Memory B cell (primary cell): ENCODE results near the gene PTPN1.
A peak's percentile ranks its signal among the peaks of the same experiment; 100 is the strongest.

ENCODE experiments used
- ATAC-seq: fragments of 150-1000 bp; cut with Tn5 transposase; 2 replicates; pipeline ENCODE4 v1.10.0; 2021; ENCODE audit warnings: low read depth, mild to moderate bottlenecking, moderate library complexity
- DNase-seq, 2 donors: peaks; one replicate each; pipeline ENCODE4 v3.0.0; 2022; ENCODE audit warnings: low spot score in 2 of 2
- H3K27ac Mint-ChIP-seq: one replicate; pipeline ENCODE4 v1.8.0; 2022; ENCODE audit warnings: mild to moderate bottlenecking, moderate library complexity, mixed read lengths
- H3K27me3 Mint-ChIP-seq: one replicate; pipeline ENCODE4 v1.8.0; 2022; ENCODE audit warnings: mixed read lengths
- H3K36me3 Mint-ChIP-seq: one replicate; pipeline ENCODE4 v1.8.0; 2022; ENCODE audit warnings: mild to moderate bottlenecking, mixed read lengths
- H3K4me1 Mint-ChIP-seq: one replicate; pipeline ENCODE4 v1.8.0; 2022; ENCODE audit warnings: mixed read lengths
- H3K4me3 Mint-ChIP-seq: one replicate; pipeline ENCODE4 v1.8.0; 2022; ENCODE audit warnings: mild to moderate bottlenecking, moderate library complexity, mixed read lengths
- H3K9me3 Mint-ChIP-seq: one replicate; pipeline ENCODE4 v1.8.0; 2022; ENCODE audit warnings: mixed read lengths

The PTPN1 gene

GRCh38 chr20:50514035-50514337 lies 3.8 kb downstream of the PTPN1 start:
- peaks cover 15% of the 10 kb centered on the region for H3K36me3 Mint-ChIP-seq
- H3K4me1 Mint-ChIP-seq = peaks cover 58% of the 10 kb centered on the region
- peak overlapping the region; percentile 99 for H3K4me3 Mint-ChIP-seq

GRCh38 chr20:50514750-50515149 lies 4.6 kb downstream of the PTPN1 start:
- no peak for ATAC-seq

More at GRCh38 chr20:50514035-50514337, 3.8 kb downstream of the PTPN1 start:
- H3K27me3 Mint-ChIP-seq = no peaks in the 10 kb centered on the region
- no peak for DNase-seq
- no peak for ATAC-seq
- peak overlapping the region; percentile 99 for H3K27ac Mint-ChIP-seq
- H3K9me3 Mint-ChIP-seq = no peaks in the 10 kb centered on the region

GRCh38 chr20:50515471-50516106 lies 5.4 kb downstream of the PTPN1 start:
- H3K36me3 Mint-ChIP-seq = peaks cover 15% of the 10 kb centered on the region
- peak overlapping the region; percentile 67 for H3K4me3 Mint-ChIP-seq
- no peak for DNase-seq
- peak overlapping the region; percentile 99 for H3K27ac Mint-ChIP-seq
- ATAC-seq = no peak
- peaks cover 69% of the 10 kb centered on the region for H3K4me1 Mint-ChIP-seq
- H3K27me3 Mint-ChIP-seq = no peaks in the 10 kb centered on the region
- H3K9me3 Mint-ChIP-seq = no peaks in the 10 kb centered on the region

More at GRCh38 chr20:50514750-50515149, 4.6 kb downstream of the PTPN1 start:
- peaks cover 17% of the 10 kb centered on the region for H3K36me3 Mint-ChIP-seq
- H3K4me3 Mint-ChIP-seq = peak overlapping the region; percentile 99
- no peaks in the 10 kb centered on the region for H3K27me3 Mint-ChIP-seq
- H3K27ac Mint-ChIP-seq = peak overlapping the region; percentile 99
- H3K4me1 Mint-ChIP-seq = peaks cover 65% of the 10 kb centered on the region
- DNase-seq = no peak
- no peaks in the 10 kb centered on the region for H3K9me3 Mint-ChIP-seq

DNA sequence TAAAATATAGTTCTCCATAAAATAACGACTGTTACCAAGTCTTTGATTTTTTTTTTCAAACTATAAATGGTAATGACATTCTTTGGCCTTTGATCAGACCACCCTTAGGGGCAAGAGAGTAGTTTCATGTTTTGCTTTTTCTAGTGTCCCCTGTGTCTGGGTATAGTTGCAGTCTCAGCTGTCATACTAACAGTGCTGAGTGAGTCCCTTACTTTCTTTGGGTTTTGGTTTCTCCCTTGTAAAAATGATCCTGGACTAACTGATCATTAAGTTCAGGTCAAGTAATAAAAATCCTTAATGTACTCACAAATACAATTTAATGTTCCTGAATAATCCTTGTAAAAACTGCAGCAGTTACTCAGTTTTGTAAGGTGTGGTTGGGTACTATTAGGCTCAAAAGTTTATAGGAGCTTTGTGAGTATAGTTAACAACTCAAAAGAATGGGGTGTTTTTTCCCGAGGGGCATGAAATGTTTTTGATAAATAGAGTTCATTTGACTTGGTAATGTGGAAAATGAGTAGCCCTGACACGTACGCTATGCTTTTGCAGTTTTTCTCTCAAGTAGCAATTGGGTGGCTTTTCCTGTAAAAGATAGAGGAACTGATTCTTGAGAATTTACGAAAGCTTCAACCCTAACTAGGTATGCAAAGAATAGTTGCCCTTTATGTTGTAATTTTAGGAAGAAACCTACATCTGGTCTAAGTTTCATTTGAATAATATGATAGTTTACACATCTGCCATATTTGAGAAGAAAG lies 6.2 kb downstream of the PTPN1 start:
- peaks cover 11% of the 10 kb centered on the region for H3K36me3 Mint-ChIP-seq
- H3K4me3 Mint-ChIP-seq = peak overlapping the region; percentile 67
- no peaks in the 10 kb centered on the region for H3K27me3 Mint-ChIP-seq
- no peaks in the 10 kb centered on the region for H3K9me3 Mint-ChIP-seq
- DNase-seq (peak in 1 of 2 donors; percentile 63), ATAC-seq (peak; percentile 80)
- H3K4me1 Mint-ChIP-seq = peaks cover 65% of the 10 kb centered on the region
- peak overlapping the region; percentile 99 for H3K27ac Mint-ChIP-seq

GRCh38 chr20:50516935-50517816 lies 7.0 kb downstream of the PTPN1 start:
- no peak for DNase-seq
- H3K27ac Mint-ChIP-seq = peak overlapping the region; percentile 99
- peaks cover 72% of the 10 kb centered on the region for H3K4me1 Mint-ChIP-seq
- peak overlapping the region; percentile 79 for H3K4me3 Mint-ChIP-seq
- H3K36me3 Mint-ChIP-seq = peaks cover 15% of the 10 kb centered on the region
- no peak for ATAC-seq
- H3K27me3 Mint-ChIP-seq = no peaks in the 10 kb centered on the region
- no peaks in the 10 kb centered on the region for H3K9me3 Mint-ChIP-seq

- Mint-ChIP-seq H3K9me3 (no peaks in the 10 kb centered on the region), H3K27ac (peak overlapping the region; percentile 99), H3K4me1 (peaks cover 67% of the 10 kb centered on the region), H3K4me3 (peak overlapping the region; percentile 79), H3K36me3 (peaks cover 15% of the 10 kb centered on the region), H3K27me3 (no peaks in the 10 kb centered on the region)
- DNase-seq (no peak), ATAC-seq (no peak)
Measured at GRCh38 chr20:50517817-50518154, 7.6 kb downstream of the PTPN1 start.

DNA sequence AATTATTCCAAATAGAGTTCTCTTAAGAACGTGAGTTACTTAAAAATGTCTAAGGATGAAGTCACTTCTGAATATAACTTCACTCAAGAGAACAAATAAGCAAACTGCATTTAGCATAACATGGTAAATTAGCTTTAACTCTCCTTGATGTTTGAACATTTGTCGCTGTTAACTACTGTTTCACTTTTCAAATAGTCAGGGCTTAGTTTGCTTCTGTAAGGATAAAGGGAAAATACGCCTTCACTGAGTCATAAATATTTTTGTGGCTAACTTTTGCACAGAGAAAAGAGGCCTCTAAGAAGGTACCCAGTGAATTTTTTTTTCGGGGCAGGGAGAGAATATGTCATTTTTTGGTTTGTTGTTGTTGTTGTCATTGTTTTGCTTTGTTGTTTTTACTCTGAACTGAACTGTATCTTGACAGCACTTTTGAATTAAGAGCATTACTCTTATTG lies 8.1 kb downstream of the PTPN1 start:
- no peak for DNase-seq

GRCh38 chr20:50519036-50519762 lies 9.0 kb downstream of the PTPN1 start:
- Mint-ChIP-seq H3K4me3 (peak overlapping the region; percentile 87), H3K9me3 (no peaks in the 10 kb centered on the region), H3K36me3 (peaks cover 16% of the 10 kb centered on the region), H3K27me3 (no peaks in the 10 kb centered on the region), H3K27ac (peak overlapping the region; percentile 99), H3K4me1 (peaks cover 69% of the 10 kb centered on the region)
- DNase-seq = no peak
- ATAC-seq = peak; percentile 53

More for the DNA sequence above, 8.1 kb downstream of the PTPN1 start:
- Mint-ChIP-seq H3K9me3 (no peaks in the 10 kb centered on the region), H3K27ac (peak overlapping the region; percentile 99), H3K27me3 (no peaks in the 10 kb centered on the region), H3K4me1 (peaks cover 67% of the 10 kb centered on the region), H3K36me3 (peaks cover 16% of the 10 kb centered on the region), H3K4me3 (peak overlapping the region; percentile 79)
- no peak for ATAC-seq

- peak overlapping the region; percentile 99 for H3K27ac Mint-ChIP-seq
- H3K27me3 Mint-ChIP-seq = no peaks in the 10 kb centered on the region
- ATAC-seq (no peak), DNase-seq (no peak)
- H3K4me1 Mint-ChIP-seq = peaks cover 58% of the 10 kb centered on the region
- H3K36me3 Mint-ChIP-seq = peaks cover 14% of the 10 kb centered on the region
- H3K4me3 Mint-ChIP-seq = peak overlapping the region; percentile 87
- no peaks in the 10 kb centered on the region for H3K9me3 Mint-ChIP-seq
Measured at GRCh38 chr20:50520222-50520880, 10.2 kb downstream of the PTPN1 start.

- peaks cover 48% of the 10 kb centered on the region for H3K4me1 Mint-ChIP-seq
- ATAC-seq = no peak
- H3K4me3 Mint-ChIP-seq = peak overlapping the region; percentile 32
Measured at GRCh38 chr20:50521221-50522052, 11.3 kb downstream of the PTPN1 start.

GRCh38 chr20:50522053-50522674 lies 12.0 kb downstream of the PTPN1 start:
- Mint-ChIP-seq H3K9me3 (no peaks in the 10 kb centered on the region), H3K4me3 (no peak overlapping the region), H3K27me3 (no peaks in the 10 kb centered on the region), H3K36me3 (peaks cover 16% of the 10 kb centered on the region), H3K27ac (peak overlapping the region; percentile 99), H3K4me1 (peaks cover 44% of the 10 kb centered on the region)
- no peak for ATAC-seq
- no peak for DNase-seq

More at GRCh38 chr20:50521221-50522052, 11.3 kb downstream of the PTPN1 start:
- no peak for DNase-seq
- H3K27ac Mint-ChIP-seq = peak overlapping the region; percentile 99
- no peaks in the 10 kb centered on the region for H3K27me3 Mint-ChIP-seq
- H3K9me3 Mint-ChIP-seq = no peaks in the 10 kb centered on the region
- H3K36me3 Mint-ChIP-seq = peaks cover 16% of the 10 kb centered on the region

DNA sequence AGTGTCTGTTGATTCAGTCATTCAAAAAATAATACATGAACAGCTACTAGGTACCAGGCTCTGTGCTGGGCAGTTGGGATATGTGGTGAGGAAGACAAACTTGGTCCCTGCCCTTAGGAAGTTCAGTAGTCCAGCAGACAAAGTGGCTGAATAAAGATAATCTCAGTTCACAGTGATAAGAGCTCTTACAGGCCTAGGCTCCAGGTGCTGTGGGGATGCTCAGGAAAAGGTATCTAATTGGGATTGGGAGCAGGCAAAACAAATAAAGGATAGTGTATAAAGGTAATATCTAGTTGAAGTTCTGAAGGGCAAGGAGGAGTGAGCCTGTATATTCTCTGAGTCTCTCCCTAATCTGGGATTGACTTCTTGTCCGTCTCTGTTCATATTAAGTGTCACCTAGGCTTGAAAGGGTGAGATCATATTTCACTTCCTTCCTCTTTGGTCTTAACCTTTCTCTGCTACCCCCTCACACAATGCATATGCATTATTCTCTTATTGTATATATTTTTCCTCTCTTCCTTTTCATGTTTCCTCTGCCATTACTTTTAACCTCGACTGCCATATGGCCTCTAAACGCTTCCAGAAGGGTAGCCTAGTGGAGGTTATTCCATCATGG lies 13.5 kb downstream of the PTPN1 start:
- H3K9me3 Mint-ChIP-seq = no peaks in the 10 kb centered on the region
- peak overlapping the region; percentile 69 for H3K4me3 Mint-ChIP-seq
- peaks cover 37% of the 10 kb centered on the region for H3K4me1 Mint-ChIP-seq
- H3K36me3 Mint-ChIP-seq = peaks cover 14% of the 10 kb centered on the region
- ATAC-seq (peak; percentile 50), DNase-seq (no peak)
- H3K27ac Mint-ChIP-seq = peak overlapping the region; percentile 89
- H3K27me3 Mint-ChIP-seq = no peaks in the 10 kb centered on the region
